GM12801 (cell line): ENCODE data around the gene MCTP2.

Source experiments
- CTCF ChIP-seq: IDR thresholded peaks from one replicate; pipeline ENCODE4 v1.5.1; 2011; ENCODE audit warnings: control low read depth; ENCODE audit not compliant: insufficient read length; ENCODE audit errors: extremely low read depth

MCTP2 gene

GRCh38 chr15:94445566-94446160 lies 214.3 kb downstream of the MCTP2 start:
- TF ChIP-seq CTCF, result no peak

- TF ChIP-seq CTCF, result no peak
These were observed 215.1 kb downstream of the MCTP2 start for GRCh38 chr15:94446441-94446840.

- no peak for TF ChIP-seq CTCF
These were observed 220.1 kb downstream of the MCTP2 start for GRCh38 chr15:94451466-94451865.

GRCh38 chr15:94453227-94453988 lies 222.0 kb downstream of the MCTP2 start:
- TF ChIP-seq CTCF, result no peak

- TF ChIP-seq CTCF, result no peak
These were observed 223.9 kb downstream of the MCTP2 start for GRCh38 chr15:94455297-94455696.

- no peak for TF ChIP-seq CTCF
These were observed 224.9 kb downstream of the MCTP2 start for GRCh38 chr15:94456226-94456625.

GRCh38 chr15:94457661-94458060 lies 226.3 kb downstream of the MCTP2 start:
- TF ChIP-seq CTCF, result no peak
